K562 (cell line): ENCODE data around the gene GEMIN8. TPM values are rescaled to one million over a fixed set of nuclear protein-coding genes. Genes with fewer than 3 reads are reported as not detected.

Experiments
- ADNP ChIP-seq: fragments of 200-800 bp; sonication (Bioruptor generic); IDR thresholded peaks from 2 replicates; pipeline ENCODE4 v1.6.1; 2016; ENCODE audit warnings: missing genetic modification characterization, missing compliant biosample characterization
- ATF1 ChIP-seq, 2 experiments: fragments of 450-650 bp in 1 of 2; IDR thresholded peaks; 2 replicates each; pipeline ENCODE4 v1.6.1; 2016; ENCODE audit warnings: missing compliant biosample characterization in 1 of 2, missing genetic modification characterization in 1 of 2
- HMGXB4 ChIP-seq: sonication (generic); formaldehyde crosslinking; IDR thresholded peaks from 2 replicates; pipeline ENCODE4 v1.8.1; 2023; ENCODE audit warnings: mild to moderate bottlenecking, missing genetic modification reagents
- ID3 ChIP-seq, 2 experiments: fragments of 250-450 bp in 1 of 2; fragments of 450-650 bp in 1 of 2; sonication (Bioruptor Pico) in 1 of 2; IDR thresholded peaks; 2 replicates each; pipeline versions ENCODE4 v1.6.1 to v1.8.0; 2016 to 2021; ENCODE audit warnings: mild to moderate bottlenecking in 2 of 2, moderate library complexity in 2 of 2, missing compliant biosample characterization in 1 of 2, missing genetic modification characterization in 1 of 2
- IRF9 ChIP-seq: fragments of 450-650 bp; IDR thresholded peaks from 2 replicates; pipeline ENCODE4 v1.6.1; 2016; ENCODE audit warnings: missing biosample characterization, missing genetic modification characterization
- MBD2 ChIP-seq: sonication (generic); IDR thresholded peaks from 2 replicates; pipeline ENCODE4 v1.6.1; 2016; ENCODE audit warnings: low read depth, borderline replicate concordance
- NCOA2 ChIP-seq, 2 experiments: fragments of 450-650 bp; IDR thresholded peaks; 2 replicates each; pipeline ENCODE4 v1.6.1; 2018; ENCODE audit warnings: mild to moderate bottlenecking in 2 of 2, moderate library complexity in 1 of 2; ENCODE audit not compliant: partially characterized antibody in 2 of 2
- NELFE ChIP-seq: IDR thresholded peaks from 2 replicates; pipeline ENCODE4 v1.6.1; 2011; ENCODE audit warnings: mild to moderate bottlenecking; ENCODE audit not compliant: insufficient read depth, insufficient read length
- POLR2A ChIP-seq: fragments of 450-650 bp; conservative IDR thresholded peaks from 2 replicates; pipeline ENCODE4 v1.6.1; 2016
- RFX1 ChIP-seq: fragments of 450-650 bp; IDR thresholded peaks from 2 replicates; pipeline ENCODE4 v1.6.1; 2016; ENCODE audit warnings: mild to moderate bottlenecking, moderate library complexity
- SMAD2 ChIP-seq: fragments of 150-350 bp; IDR thresholded peaks from 2 replicates; pipeline ENCODE4 v1.6.1; 2014; ENCODE audit warnings: low read depth, mild to moderate bottlenecking, low read length
- SRSF3 ChIP-seq: fragments of 200-400 bp; formaldehyde crosslinking; IDR thresholded peaks from 2 replicates; pipeline ENCODE4 v1.6.1; 2016; ENCODE audit warnings: mild to moderate bottlenecking, low read length, moderate library complexity; ENCODE audit not compliant: insufficient read depth
- TAF15 ChIP-seq: fragments of 200-400 bp; formaldehyde crosslinking; IDR thresholded peaks from 2 replicates; pipeline ENCODE4 v1.6.1; 2017; ENCODE audit warnings: mild to moderate bottlenecking, low read depth, low read length, moderate library complexity
- ZBTB11 ChIP-seq, 3 experiments: fragments of 200-800 bp in 1 of 3; fragments of 250-450 bp in 1 of 3; fragments of 450-650 bp in 1 of 3; sonication (Bioruptor Pico) in 1 of 3; sonication (Bioruptor generic) in 1 of 3; formaldehyde crosslinking in 1 of 3; IDR thresholded peaks; 2 replicates each; pipeline versions ENCODE4 v1.6.1 to v1.8.0; 2016 to 2022; ENCODE audit warnings: mild to moderate bottlenecking in 2 of 3, missing genetic modification characterization in 2 of 3, missing compliant biosample characterization in 1 of 3, moderate library complexity in 1 of 3
- ZNF12 ChIP-seq: sonication (generic); formaldehyde crosslinking; IDR thresholded peaks from 2 replicates; pipeline ENCODE4 v1.4.0; 2020; ENCODE audit warnings: mild to moderate bottlenecking, missing genetic modification reagents
- ZNF518B ChIP-seq: fragments of 250-450 bp; sonication (Bioruptor Pico); IDR thresholded peaks from 2 replicates; pipeline ENCODE4 v1.5.0; 2021; ENCODE audit warnings: mild to moderate bottlenecking, moderate library complexity
- polyA plus RNA-seq, 8 experiments: library from polyadenylated mRNA; depleted of rRNA in 4 of 8; stranded (reverse) in 5 of 8; unstranded in 3 of 8; fragments of >200 nt; fragmentation: Nextera tagmentation in 2 of 8; fragmentation: Illumina TruSeq in 1 of 8; extraction: Ambion mirVana in 2 of 8; extraction: Trizol in 1 of 8; gene quantifications; 2 replicates each; pipeline versions ENCODE4 v1.2.1 to v1.2.3, GENCODE V29; 2011 to 2014; ENCODE audit warnings: inconsistent platforms in 1 of 8, missing spikeins in 1 of 8
- total RNA-seq, 7 experiments: library from RNA; depleted of rRNA in 6 of 7; stranded (reverse); fragments of >200 nt in 6 of 7; fragmentation: Illumina TruSeq in 2 of 7; extraction: Trizol in 2 of 7; gene quantifications; 2 replicates each; pipeline versions ENCODE4 v1.2.1 to v1.2.3, GENCODE V29; 2011 to 2021; ENCODE audit warnings: low replicate concordance in 1 of 7

GEMIN8 gene
- total and polyA plus RNA-seq, 9 of the 15 experiments (the other 6 are each of a cell fraction or from before 2014, with no cell fraction given): 10.9 to 29.1 (median 16.9) TPM

- TF ChIP-seq SRSF3 (no peak), ZNF12 (no peak), POLR2A (peak; percentile 74), NELFE (no peak), HMGXB4 (CRISPR knock-in tag) (no peak), SMAD2 (no peak), ID3 (CRISPR knock-in tag; IDR thresholded peaks at IDR 0.05) (no peak), ID3 (tag; IDR thresholded peaks at IDR 0.05) (no peak), ZBTB11 (CRISPR knock-in tag; IDR thresholded peaks at IDR 0.05) (peak in 2 of 3 experiments; percentile 65 to 90; a peak in 4 of 6 replicates), ZNF518B (no peak), ADNP (tag) (no peak), TAF15 (no peak), NCOA2 (IDR thresholded peaks at IDR 0.05; ENCODE audit: partially characterized antibody in 2 of 2) (no peak), RFX1 (peak; percentile 96), MBD2 (peak; percentile 53; the same call in 1 of the 2 replicates), ATF1 (CRISPR knock-in tag; IDR thresholded peaks at IDR 0.05) (peak; percentile 65), ATF1 (tag; IDR thresholded peaks at IDR 0.05) (peak; percentile 97), IRF9 (tag) (no peak)
Measured at GRCh38 chrX:14029425-14030173, at the start of gene GEMIN8 (continued).
